ENCODE data around the gene PRKCA.

PRKCA gene

DNA sequence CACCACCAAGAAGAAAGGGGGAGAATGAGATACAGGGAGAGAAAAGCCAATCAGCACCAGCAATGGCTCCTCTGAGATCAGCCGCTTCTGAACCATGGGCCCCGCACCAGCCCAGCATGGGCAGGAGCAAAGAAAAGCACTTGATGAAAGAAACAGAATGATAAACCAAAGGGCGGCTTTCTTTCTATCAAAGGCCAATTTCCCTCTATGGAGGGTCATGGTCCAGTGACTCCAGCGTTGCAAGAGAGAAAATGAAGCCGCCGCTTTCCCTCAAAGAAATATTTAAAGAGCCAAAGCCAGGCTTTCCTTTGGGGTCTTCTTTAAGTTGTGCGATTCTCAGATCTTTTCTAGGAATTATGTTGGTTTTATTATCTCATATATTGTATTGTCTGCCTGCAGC, 447.7 kb downstream of the PRKCA start:
- no peaks in the 10 kb centered on the region for H3K9me3 ChIP-seq (ENCODE audit: control insufficient read depth, low read length)
- no peak overlapping the region for H3K9ac ChIP-seq (ENCODE audit: low read length)
- H3K27me3 ChIP-seq (ENCODE audit: control insufficient read depth, insufficient read depth, low read length): no peaks in the 10 kb centered on the region
- H3K36me3 ChIP-seq (ENCODE audit: control insufficient read depth, insufficient read depth, low read length): peaks cover 1% of the 10 kb centered on the region
- no peak overlapping the region for H3K4me3 ChIP-seq (ENCODE audit: low read length)
- no peaks in the 10 kb centered on the region for H3K4me1 ChIP-seq (ENCODE audit: control insufficient read depth, insufficient read depth, low read length)

DNA sequence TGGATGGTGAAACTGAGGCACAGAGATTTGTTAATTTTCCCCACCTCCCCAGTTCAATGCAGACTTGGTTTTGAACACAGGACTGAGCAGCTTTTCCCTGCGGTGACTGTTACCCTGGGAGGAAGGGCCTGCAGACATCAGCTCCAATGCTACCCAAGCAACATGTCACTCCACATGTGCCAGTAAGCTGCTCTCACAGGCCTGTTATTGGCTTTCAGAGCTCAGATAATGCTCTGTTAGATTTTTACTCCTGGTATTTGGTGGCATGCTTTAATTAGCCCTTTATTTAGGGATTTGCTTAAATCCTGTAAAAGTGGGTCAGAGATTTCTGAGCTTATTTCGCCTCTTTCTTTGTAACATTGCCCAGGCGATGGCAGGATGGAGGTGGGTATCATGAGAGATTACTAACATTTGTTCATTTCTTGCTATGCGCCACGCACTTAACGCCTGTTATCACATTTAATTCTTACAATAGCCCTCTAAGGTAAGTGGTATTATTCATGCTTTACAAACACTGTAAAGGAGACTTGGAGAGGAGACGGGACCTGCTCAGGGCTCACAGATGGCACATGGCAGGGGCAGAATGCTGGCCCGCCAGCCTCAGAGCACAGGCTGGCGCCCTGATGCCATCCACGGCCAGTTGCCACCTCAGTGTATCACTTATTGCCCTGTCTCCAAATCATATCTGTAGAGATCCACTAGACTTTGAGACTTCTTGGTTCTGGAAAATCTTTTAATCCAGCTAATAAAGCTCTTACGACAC, 448.5 kb downstream of the PRKCA start:
- Histone ChIP-seq H3K9me3 (ENCODE audit: control insufficient read depth, low read length) (no peaks in the 10 kb centered on the region), H3K4me3 (ENCODE audit: low read length) (no peak overlapping the region), H3K4me1 (ENCODE audit: control insufficient read depth, insufficient read depth, low read length) (no peaks in the 10 kb centered on the region), H3K36me3 (ENCODE audit: control insufficient read depth, insufficient read depth, low read length) (no peaks in the 10 kb centered on the region), H3K27me3 (ENCODE audit: control insufficient read depth, insufficient read depth, low read length) (no peaks in the 10 kb centered on the region), H3K9ac (ENCODE audit: low read length) (no peak overlapping the region)

DNA sequence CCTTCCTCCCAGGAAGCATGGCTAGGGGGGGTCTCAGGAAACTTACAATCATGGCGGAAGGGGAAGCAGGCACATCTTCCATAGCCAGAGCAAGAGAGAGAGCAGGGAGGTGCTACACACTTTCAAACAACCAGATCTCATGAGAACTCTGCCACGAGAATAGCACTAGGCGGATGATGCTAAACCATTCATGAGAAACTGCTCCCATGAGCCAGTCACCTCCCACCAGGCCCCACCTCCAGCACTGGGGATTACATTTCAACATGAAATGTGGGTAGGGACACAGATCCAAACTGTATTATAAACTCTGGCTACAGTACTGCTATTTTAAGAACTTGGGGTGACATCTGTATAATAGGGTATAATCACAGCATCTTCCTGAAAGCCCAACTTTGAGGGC, 449.4 kb downstream of the PRKCA start:
- no peaks in the 10 kb centered on the region for H3K9me3 ChIP-seq (ENCODE audit: control insufficient read depth, low read length)
- no peak overlapping the region for H3K4me3 ChIP-seq (ENCODE audit: low read length)
- H3K27me3 ChIP-seq (ENCODE audit: control insufficient read depth, insufficient read depth, low read length): no peaks in the 10 kb centered on the region
- no peak overlapping the region for H3K9ac ChIP-seq (ENCODE audit: low read length)
- H3K4me1 ChIP-seq (ENCODE audit: control insufficient read depth, insufficient read depth, low read length): no peaks in the 10 kb centered on the region
- H3K36me3 ChIP-seq (ENCODE audit: control insufficient read depth, insufficient read depth, low read length): no peaks in the 10 kb centered on the region

DNA sequence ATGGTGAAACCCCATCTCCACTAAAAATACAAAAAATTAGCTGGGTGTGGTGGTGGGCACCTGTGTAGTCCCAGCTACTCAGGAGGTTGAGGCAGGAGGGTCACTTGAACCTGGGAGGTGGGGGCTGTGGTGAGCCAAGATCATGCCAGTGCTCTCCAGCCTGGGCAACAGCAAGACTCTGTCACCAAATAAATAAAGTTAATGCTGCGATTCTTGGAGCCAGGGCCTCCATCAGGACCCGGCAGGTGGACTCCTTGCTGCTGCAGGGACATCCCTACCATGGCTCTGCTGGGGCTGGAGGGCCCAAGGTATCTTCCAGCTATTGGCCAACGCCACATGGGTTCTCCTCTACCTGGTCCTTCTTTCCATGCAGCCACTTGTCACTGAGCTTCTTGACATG, 450.0 kb downstream of the PRKCA start:
- no peak overlapping the region for H3K9ac ChIP-seq (ENCODE audit: low read length)
- H3K9me3 ChIP-seq (ENCODE audit: control insufficient read depth, low read length): no peaks in the 10 kb centered on the region
- no peaks in the 10 kb centered on the region for H3K4me1 ChIP-seq (ENCODE audit: control insufficient read depth, insufficient read depth, low read length)
- H3K27me3 ChIP-seq (ENCODE audit: control insufficient read depth, insufficient read depth, low read length): no peaks in the 10 kb centered on the region
- no peaks in the 10 kb centered on the region for H3K36me3 ChIP-seq (ENCODE audit: control insufficient read depth, insufficient read depth, low read length)
- no peak overlapping the region for H3K4me3 ChIP-seq (ENCODE audit: low read length)

DNA sequence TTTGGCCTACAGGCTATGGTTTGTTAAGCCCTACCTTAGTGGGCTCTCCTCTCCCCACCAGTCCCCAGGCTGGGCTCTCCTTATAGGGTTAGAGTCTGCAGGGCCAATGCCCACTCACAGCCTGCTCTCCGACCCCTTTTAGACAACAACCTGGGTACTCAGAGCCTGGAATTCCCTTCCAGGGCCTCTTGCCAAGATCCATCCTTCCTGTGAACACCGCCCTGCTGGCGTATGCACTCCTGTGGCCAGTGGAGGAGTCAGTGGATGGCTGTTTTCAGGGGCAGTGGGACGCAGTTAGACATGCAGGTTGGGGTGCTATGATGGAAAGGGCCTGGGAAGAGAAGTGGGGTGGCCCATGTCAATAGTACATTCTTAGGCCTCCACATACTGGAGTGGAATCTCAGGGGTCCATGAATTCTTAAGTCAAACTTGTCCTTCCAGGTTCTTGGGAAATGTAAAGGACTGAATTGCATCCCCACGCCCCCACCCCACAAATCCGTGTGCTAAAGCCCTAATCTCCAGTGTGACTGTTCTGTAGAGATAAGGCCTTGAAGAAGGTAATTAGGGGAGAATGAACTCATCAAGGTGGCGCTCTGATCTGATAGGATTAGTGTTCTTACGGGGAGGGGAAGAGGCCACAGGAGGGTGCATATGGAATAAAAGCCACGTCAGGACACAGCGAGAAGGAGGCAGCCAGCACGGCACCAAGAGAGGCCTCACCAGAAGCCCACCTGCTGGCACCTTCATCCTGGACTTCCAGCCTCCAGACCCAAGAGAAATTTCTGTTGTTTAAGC, 450.9 kb downstream of the PRKCA start:
- Histone ChIP-seq H3K9ac (ENCODE audit: low read length) (no peak overlapping the region), H3K4me1 (ENCODE audit: control insufficient read depth, insufficient read depth, low read length) (no peaks in the 10 kb centered on the region)

DNA sequence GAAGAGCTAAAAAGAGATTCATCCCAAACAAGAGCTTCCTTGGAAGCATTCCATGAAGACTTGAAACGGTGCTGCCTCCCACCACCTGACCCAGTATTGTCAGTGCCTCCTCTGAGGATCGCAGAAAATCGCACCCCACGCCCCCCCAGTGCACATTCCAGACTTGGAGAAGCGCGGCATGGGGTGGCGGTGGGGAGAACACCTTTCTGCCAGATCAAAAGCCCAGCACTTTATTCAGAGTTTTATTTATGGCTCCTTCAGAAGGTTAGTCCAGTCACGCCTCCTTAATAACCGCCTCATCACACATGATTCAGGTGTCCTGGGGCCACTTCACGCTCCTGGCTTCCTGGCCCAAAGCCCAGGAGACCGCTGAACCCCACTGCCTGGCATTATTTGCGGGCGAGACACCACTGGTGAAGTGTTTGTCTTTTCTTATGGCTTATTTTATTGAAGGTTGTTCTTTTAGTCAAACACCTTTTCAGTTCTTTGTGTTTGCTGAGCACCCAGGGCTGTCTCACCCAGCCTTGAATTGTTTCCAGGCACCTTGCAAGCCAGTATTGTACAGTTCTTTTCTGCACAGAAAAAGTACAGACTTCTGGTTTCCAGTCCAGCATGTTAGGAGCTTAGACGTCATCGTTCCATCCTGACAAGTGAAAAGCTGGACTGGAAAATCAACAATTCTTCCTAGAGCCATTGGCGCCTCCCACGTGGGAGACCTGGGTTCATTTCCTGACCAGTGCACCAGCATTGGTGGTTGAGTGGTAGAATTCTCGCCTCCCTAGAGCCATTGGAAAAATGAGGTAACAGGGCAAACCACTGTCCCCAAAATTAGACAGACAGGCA, 452.9 kb downstream of the PRKCA start:
- Histone ChIP-seq H3K4me1 (ENCODE audit: control insufficient read depth, insufficient read depth, low read length) (no peaks in the 10 kb centered on the region), H3K27me3 (ENCODE audit: control insufficient read depth, insufficient read depth, low read length) (no peaks in the 10 kb centered on the region), H3K9me3 (ENCODE audit: control insufficient read depth, low read length) (no peaks in the 10 kb centered on the region), H3K9ac (ENCODE audit: low read length) (no peak overlapping the region), H3K36me3 (ENCODE audit: control insufficient read depth, insufficient read depth, low read length) (no peaks in the 10 kb centered on the region), H3K4me3 (ENCODE audit: low read length) (no peak overlapping the region)

More for the DNA sequence above, 450.9 kb downstream of the PRKCA start:
- Histone ChIP-seq H3K36me3 (ENCODE audit: control insufficient read depth, insufficient read depth, low read length) (no peaks in the 10 kb centered on the region), H3K4me3 (ENCODE audit: low read length) (no peak overlapping the region), H3K9me3 (ENCODE audit: control insufficient read depth, low read length) (no peaks in the 10 kb centered on the region), H3K27me3 (ENCODE audit: control insufficient read depth, insufficient read depth, low read length) (no peaks in the 10 kb centered on the region)

DNA sequence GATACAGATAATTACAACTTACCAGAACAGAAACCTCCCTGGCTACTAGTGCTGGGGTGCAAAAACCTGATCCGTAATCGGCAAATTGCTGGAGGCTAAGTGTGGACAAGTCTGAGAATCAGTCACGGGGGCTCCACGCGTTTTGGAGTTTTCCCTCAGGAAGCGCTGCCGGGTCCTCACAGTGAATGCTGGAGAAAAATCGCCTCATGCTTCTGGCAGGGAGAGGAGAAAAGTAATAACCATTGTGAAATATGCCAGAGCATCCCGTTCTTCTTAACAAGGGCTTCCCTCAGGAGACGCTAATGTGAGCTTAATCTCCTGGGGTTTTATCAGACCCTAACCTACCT, 453.5 kb downstream of the PRKCA start:
- Histone ChIP-seq H3K36me3 (ENCODE audit: control insufficient read depth, insufficient read depth, low read length) (no peaks in the 10 kb centered on the region), H3K27me3 (ENCODE audit: control insufficient read depth, insufficient read depth, low read length) (no peaks in the 10 kb centered on the region), H3K9ac (ENCODE audit: low read length) (no peak overlapping the region), H3K4me1 (ENCODE audit: control insufficient read depth, insufficient read depth, low read length) (no peaks in the 10 kb centered on the region), H3K9me3 (ENCODE audit: control insufficient read depth, low read length) (no peaks in the 10 kb centered on the region), H3K4me3 (ENCODE audit: low read length) (no peak overlapping the region)

DNA sequence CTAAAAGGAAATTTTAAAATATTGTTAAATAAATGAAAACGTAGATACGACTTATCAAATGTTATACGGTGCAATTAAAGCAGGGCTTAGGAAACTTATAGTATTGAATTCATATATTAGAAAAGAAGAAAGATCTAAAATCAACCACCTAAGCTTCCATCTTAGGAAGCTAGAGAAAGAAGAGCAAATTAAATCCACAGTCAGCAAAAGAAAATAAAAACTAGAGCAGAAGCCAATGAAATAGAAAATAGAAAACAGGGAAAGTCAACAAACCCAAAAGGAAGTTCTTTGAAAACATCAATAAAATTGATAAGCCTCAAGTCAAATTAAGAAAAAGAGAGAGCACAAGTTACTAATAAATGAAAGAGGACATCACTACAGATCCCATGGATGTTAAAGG, 457.9 kb downstream of the PRKCA start:
- no peaks in the 10 kb centered on the region for H3K36me3 ChIP-seq (ENCODE audit: control insufficient read depth, insufficient read depth, low read length)
- H3K4me3 ChIP-seq (ENCODE audit: low read length): no peak overlapping the region
- no peak overlapping the region for H3K9ac ChIP-seq (ENCODE audit: low read length)
- no peaks in the 10 kb centered on the region for H3K9me3 ChIP-seq (ENCODE audit: control insufficient read depth, low read length)
- no peaks in the 10 kb centered on the region for H3K4me1 ChIP-seq (ENCODE audit: control insufficient read depth, insufficient read depth, low read length)
- no peaks in the 10 kb centered on the region for H3K27me3 ChIP-seq (ENCODE audit: control insufficient read depth, insufficient read depth, low read length)

DNA sequence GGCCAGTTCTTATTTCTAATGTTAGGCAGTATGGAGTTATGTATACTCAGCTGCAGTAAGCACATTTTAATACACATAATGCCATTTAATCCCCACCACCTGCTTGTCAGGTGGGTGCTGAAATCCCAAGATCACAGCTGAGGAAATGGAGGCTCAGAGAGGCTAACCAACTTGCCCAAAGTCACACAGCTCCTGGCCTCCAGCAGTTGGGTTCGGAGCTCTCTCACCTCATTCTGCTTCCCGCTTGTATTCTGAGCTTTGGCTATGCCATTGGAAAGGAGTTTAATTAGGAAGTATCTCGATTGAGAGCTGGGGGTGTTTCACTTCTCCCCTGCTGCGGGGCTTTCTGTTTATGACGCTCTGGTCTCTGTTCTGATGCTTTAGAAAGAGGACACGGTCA, 459.9 kb downstream of the PRKCA start:
- H3K9me3 ChIP-seq (ENCODE audit: control insufficient read depth, low read length): no peaks in the 10 kb centered on the region
- H3K36me3 ChIP-seq (ENCODE audit: control insufficient read depth, insufficient read depth, low read length): no peaks in the 10 kb centered on the region
- no peak overlapping the region for H3K9ac ChIP-seq (ENCODE audit: low read length)
- no peak overlapping the region for H3K4me3 ChIP-seq (ENCODE audit: low read length)
- no peaks in the 10 kb centered on the region for H3K4me1 ChIP-seq (ENCODE audit: control insufficient read depth, insufficient read depth, low read length)
- no peaks in the 10 kb centered on the region for H3K27me3 ChIP-seq (ENCODE audit: control insufficient read depth, insufficient read depth, low read length)

DNA sequence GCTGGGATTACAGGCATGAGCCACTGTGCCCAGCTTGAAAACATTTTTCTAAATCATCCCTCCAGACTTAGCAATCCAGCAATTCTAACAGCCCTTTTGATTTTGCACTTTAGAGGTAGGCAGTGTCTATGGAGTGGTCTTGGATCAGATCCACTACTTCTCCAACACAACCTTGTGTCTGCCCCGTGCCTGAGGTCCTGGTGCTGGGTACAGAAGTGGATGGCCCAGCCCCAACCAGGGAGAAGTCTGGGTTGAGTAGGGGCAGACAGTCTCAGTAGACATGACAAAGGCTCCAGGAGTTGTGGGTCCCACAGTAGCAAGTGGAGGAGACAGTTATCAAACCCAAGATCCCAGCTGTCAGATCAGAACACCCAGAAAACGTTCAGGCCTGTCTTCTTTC, 460.6 kb downstream of the PRKCA start:
- no peaks in the 10 kb centered on the region for H3K36me3 ChIP-seq (ENCODE audit: control insufficient read depth, insufficient read depth, low read length)
- H3K4me1 ChIP-seq (ENCODE audit: control insufficient read depth, insufficient read depth, low read length): no peaks in the 10 kb centered on the region
- H3K9ac ChIP-seq (ENCODE audit: low read length): no peak overlapping the region
- no peaks in the 10 kb centered on the region for H3K9me3 ChIP-seq (ENCODE audit: control insufficient read depth, low read length)
- no peaks in the 10 kb centered on the region for H3K27me3 ChIP-seq (ENCODE audit: control insufficient read depth, insufficient read depth, low read length)
- no peak overlapping the region for H3K4me3 ChIP-seq (ENCODE audit: low read length)

DNA sequence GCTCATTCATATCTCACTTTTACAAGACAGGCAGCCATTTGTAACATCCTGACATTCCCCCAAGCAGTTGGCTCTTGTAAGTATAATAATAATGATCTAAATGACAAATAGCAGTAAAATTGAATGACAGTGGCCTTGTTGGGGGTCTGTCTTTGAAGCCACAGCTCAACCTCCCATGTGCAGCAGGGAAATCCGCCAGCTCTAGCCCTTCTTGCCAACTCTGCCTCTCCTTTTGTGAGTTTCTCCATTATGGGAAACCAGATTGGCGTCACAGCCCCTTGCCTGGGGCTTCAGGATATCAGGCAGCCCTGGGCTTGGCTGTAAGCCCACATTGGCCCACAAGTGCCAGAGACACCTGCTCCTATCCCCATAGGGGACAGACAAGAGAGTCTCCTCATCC, 462.1 kb downstream of the PRKCA start:
- Histone ChIP-seq H3K4me1 (ENCODE audit: control insufficient read depth, insufficient read depth, low read length) (no peaks in the 10 kb centered on the region), H3K4me3 (ENCODE audit: low read length) (no peak overlapping the region), H3K27me3 (ENCODE audit: control insufficient read depth, insufficient read depth, low read length) (no peaks in the 10 kb centered on the region), H3K36me3 (ENCODE audit: control insufficient read depth, insufficient read depth, low read length) (no peaks in the 10 kb centered on the region), H3K9ac (ENCODE audit: low read length) (no peak overlapping the region), H3K9me3 (ENCODE audit: control insufficient read depth, low read length) (no peaks in the 10 kb centered on the region)

All from mucosa of stomach (tissue), 1 donor.